22Rv1 (cell line): ENCODE results near the gene ERG.

Source experiments
- H3K27ac ChIP-seq: fragments of 450-650 bp; 2 replicates; pipeline ENCODE4 v1.5.1; 2017
- CTCF ChIP-seq: fragments of 450-650 bp; IDR thresholded peaks from 2 replicates; pipeline ENCODE4 v1.5.1; 2017; ENCODE audit warnings: mild to moderate bottlenecking
- ZFX ChIP-seq: fragments of 450-650 bp; IDR thresholded peaks from 2 replicates; pipeline ENCODE4 v1.6.1; 2017; ENCODE audit warnings: antibody characterized with exemption, borderline replicate concordance

ERG gene

GRCh38 chr21:38395581-38395980 lies 102.7 kb downstream of the ERG start:
- no peak overlapping the region for H3K27ac ChIP-seq
- TF ChIP-seq ZFX, result no peak
- TF ChIP-seq CTCF, result no peak

GRCh38 chr21:38392661-38393060 lies 105.6 kb downstream of the ERG start:
- no peak overlapping the region for H3K27ac ChIP-seq
- TF ChIP-seq ZFX (no peak), CTCF (no peak)

- no peak for TF ChIP-seq CTCF
- no peak for TF ChIP-seq ZFX
- H3K27ac ChIP-seq, result no peak overlapping the region
Measured at GRCh38 chr21:38389896-38390295, 108.4 kb downstream of the ERG start.

GRCh38 chr21:38389354-38389676 lies 109.0 kb downstream of the ERG start:
- H3K27ac ChIP-seq, result no peak overlapping the region
- TF ChIP-seq ZFX, result no peak
- TF ChIP-seq CTCF, result no peak

- no peak overlapping the region for H3K27ac ChIP-seq
Measured at GRCh38 chr21:38388647-38389353, 109.5 kb downstream of the ERG start.

GRCh38 chr21:38388203-38388602 lies 110.1 kb downstream of the ERG start:
- TF ChIP-seq CTCF, result no peak
- TF ChIP-seq ZFX, result no peak
- no peak overlapping the region for H3K27ac ChIP-seq

More at GRCh38 chr21:38388647-38389353, 109.5 kb downstream of the ERG start:
- TF ChIP-seq ZFX, result no peak
- TF ChIP-seq CTCF, result no peak

GRCh38 chr21:38386967-38387366 lies 111.3 kb downstream of the ERG start:
- TF ChIP-seq ZFX (no peak), CTCF (no peak)
- no peak overlapping the region for H3K27ac ChIP-seq
